Endometrial microvascular endothelial cells (primary cell): Measurements from ENCODE around the gene IL1R1. TPM values are rescaled to one million over a fixed set of nuclear protein-coding genes. Genes with fewer than 3 reads are reported as not detected.
"Not testable (repeated sequence)": the region's sequence is repeated elsewhere in the genome, so short reads cannot be mapped to it uniquely, and the experiment has no call there.

Source experiments
- in situ Hi-C: cut with HindIII; loops from 2 replicates; pipeline ENCODE4 v1.10.0; 2017; ENCODE audit warnings: low sequenced_read_pairs, low pct_unique_long_range_greater_than_20kb; ENCODE audit errors: inconsistent ontology term
- total RNA-seq: library from RNA; depleted of rRNA; stranded (reverse); fragments of >200 nt; gene quantifications from one replicate; pipeline ENCODE4 v1.2.3, GENCODE V29; 2015; ENCODE audit errors: inconsistent ontology term

The IL1R1 gene, protein sequence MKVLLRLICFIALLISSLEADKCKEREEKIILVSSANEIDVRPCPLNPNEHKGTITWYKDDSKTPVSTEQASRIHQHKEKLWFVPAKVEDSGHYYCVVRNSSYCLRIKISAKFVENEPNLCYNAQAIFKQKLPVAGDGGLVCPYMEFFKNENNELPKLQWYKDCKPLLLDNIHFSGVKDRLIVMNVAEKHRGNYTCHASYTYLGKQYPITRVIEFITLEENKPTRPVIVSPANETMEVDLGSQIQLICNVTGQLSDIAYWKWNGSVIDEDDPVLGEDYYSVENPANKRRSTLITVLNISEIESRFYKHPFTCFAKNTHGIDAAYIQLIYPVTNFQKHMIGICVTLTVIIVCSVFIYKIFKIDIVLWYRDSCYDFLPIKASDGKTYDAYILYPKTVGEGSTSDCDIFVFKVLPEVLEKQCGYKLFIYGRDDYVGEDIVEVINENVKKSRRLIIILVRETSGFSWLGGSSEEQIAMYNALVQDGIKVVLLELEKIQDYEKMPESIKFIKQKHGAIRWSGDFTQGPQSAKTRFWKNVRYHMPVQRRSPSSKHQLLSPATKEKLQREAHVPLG
- 4.4 TPM for total RNA-seq

GRCh38 chr2:102141970-102142828 is at the start of gene IL1R1:
IL1R1 (plus strand) TSS chr2:102142746; CDS start chr2:102157725, 14,979 bp downstream.
- in situ Hi-C loops = no loop called here

DNA sequence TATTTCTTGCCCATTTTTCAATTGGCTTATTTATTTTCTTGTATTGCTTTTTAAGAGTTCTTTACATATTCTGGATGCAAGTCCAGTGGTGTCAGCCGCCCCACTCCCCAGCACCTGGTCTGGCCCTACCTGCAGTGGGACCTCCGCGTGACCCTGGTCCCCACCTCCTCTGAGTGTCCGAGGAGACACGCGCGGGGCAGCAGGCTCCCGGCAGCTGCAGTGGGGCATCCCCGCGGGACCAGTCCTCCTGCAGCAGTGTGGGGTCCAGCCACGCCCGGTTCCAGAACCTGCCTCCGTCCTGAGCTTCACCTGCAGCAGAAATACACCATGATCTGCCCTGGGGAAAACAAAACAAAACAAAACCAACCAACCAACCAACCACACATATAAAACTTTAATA is 48.9 kb upstream of the IL1R1 start:
- in situ Hi-C loops = no loop called here

DNA sequence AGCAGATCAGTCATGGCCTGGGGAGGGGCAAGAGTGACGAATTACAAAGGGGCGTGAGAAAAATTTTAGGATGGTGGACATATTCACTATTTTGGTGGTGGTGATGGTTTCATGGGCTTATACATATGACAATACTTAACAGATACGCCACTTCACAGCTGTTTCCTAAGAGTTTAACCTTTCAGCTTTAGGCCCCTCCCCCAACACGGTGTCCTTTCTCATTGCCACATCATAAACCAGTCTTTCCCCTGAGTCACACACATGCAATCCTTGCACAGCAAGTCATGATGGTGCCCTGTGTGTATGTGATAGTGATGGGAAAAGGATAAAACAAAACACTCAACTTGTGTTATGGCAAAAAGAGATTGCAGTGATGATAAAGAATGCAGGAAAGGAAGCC is 47.6 kb upstream of the IL1R1 start:
- in situ Hi-C loops = no loop called here

DNA sequence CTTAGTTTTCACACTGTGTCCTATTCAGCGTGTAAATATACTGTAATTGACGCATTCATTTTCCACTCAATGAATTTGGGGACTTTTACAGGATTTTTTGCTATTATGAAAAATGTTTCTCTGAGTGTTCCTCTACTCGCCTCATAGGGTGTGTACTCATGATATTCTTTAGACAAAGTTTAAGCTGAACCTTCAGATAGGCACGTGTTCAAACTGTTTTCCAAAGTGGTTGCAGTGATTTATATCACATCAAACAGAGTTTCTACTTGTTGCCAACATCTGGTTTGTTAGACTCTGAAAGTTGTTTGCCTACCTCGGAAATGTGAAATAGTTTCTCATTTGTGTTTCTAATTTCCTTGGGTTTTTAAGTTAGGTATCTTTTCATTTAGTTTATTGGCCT is 46.4 kb upstream of the IL1R1 start:
- in situ Hi-C loops = no loop called here

- in situ Hi-C loops = no loop called here
These were observed 43.8 kb upstream of the IL1R1 start for GRCh38 chr2:102098756-102099155.

- in situ Hi-C loops = no loop called here
These were observed 42.8 kb upstream of the IL1R1 start for GRCh38 chr2:102099536-102100298.

- in situ Hi-C loops = no loop called here
These were observed 42.0 kb upstream of the IL1R1 start for GRCh38 chr2:102100371-102101096.

GRCh38 chr2:102101097-102101848 is 41.3 kb upstream of the IL1R1 start:
- in situ Hi-C loops = no loop called here

DNA sequence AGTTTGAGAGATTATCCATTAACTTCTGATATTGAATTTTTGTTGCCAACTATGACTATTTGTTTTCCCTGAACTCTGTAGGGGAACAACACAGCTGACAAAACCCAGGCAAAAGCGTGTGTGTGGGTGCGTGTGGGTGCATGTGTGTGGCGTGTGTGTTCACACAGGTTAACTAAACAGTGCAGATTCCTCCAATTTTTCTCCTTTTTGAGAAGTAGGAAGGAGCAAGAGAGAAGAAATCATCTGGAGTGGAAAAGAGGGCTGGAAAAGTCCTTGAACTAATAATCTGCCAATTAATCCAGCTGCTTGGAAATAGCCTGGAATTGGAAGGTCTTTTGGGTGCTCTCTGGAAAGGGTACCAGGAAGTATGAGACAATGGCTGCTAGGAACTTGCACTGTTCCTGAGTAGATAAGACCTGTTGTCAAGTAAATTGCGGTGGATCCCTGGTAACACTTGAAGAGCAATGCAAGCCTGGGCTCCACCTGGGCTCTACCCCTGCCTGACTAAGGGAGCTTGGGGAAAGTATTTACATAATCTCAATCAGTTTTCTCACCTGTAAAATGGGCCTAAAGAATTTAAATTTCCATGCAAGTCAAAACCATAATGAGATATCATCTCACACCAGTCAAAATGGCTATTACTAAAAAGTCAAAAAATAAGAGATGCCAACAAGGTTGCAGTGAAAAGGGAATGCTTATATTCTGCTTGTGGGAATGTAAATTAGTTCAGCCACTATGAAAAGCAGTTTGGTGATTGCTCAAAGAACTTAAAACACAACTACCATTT is 40.5 kb upstream of the IL1R1 start:
- in situ Hi-C loops = no loop called here

- in situ Hi-C loops = not testable (repeated sequence)
These were observed 40.0 kb upstream of the IL1R1 start for GRCh38 chr2:102102636-102102948.

DNA sequence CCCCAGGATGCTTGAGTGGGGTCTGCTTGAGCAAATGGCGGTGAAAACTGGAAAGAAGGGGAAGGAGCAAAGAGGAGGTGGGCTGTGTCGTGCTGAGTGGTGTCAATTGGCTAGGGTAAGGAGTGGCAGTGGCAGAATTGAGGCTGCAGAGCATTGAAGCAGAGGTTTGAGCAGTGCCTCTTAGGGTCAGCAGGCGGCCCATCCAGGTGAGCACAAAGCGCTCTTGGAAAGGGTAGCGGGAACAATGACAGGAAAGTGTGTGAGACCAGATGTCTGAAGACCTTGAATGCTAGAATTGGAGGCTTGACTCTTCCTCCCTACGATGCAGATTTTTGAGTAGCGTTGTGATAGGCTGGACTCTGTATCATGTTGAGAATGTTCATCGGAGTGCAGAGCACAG is 39.3 kb upstream of the IL1R1 start:
- in situ Hi-C loops = no loop called here

DNA sequence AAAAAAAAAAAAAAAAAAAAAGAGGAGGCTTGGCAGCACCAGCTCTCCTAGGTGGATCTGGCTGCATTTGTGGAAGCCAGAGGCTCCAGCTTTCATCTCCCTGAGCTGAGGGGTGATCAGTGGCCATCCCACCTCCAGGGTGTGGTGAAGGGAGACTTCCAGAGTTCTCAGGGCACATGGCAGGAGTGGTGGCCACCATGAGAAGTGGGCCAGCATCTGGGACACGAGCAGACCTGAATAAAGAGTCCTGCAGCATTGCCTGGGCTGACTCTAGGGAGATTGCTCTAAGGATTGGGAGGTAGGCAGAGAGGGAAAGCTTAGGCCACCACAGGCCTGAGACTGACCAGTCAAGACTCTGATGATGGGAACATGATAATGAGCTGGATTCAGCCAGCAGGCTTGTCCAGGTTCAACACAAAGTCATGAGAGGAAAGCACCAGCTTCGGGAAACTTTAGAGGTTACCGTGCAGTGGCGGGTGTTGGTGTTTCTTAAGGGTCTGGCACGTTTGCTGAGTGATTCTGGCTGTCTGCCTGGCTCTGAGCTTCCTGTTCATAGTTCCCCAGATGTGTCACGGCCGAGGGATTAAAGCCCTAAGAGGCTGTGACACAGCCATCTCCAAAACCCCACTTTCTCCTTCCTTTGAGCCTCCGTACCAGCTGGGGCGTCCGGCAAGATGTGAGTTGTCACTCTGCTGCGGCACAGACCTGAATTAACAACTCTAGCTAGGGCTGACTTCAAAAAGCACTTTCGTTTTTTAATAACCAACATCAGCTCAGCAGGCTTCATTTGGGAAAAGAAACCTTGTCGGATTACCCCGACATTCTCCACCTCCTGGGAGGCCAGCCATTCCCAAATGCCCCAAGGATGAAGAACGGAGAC is 38.3 kb upstream of the IL1R1 start:
- in situ Hi-C loops = no loop called here

DNA sequence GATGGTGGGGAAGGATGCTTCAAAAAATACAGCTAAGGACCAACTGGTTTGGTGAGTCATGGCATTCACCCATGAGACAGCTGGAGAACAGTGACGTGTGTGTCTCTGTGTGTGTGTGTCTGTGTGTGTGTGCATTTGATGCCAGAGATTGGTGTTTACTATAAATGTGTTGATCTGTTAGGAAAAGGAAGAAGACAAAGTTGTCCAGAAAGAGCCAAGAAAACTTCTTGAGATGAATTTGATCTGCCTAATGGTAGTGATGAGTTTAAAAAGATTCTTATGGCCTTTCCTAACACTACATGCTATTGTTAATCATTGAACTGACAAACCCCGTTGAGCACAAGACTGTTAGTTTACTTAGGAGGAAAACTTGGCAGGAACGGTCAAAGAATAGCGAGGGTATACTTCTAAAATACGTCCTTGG is 36.4 kb upstream of the IL1R1 start:
- in situ Hi-C loops = no loop called here

DNA sequence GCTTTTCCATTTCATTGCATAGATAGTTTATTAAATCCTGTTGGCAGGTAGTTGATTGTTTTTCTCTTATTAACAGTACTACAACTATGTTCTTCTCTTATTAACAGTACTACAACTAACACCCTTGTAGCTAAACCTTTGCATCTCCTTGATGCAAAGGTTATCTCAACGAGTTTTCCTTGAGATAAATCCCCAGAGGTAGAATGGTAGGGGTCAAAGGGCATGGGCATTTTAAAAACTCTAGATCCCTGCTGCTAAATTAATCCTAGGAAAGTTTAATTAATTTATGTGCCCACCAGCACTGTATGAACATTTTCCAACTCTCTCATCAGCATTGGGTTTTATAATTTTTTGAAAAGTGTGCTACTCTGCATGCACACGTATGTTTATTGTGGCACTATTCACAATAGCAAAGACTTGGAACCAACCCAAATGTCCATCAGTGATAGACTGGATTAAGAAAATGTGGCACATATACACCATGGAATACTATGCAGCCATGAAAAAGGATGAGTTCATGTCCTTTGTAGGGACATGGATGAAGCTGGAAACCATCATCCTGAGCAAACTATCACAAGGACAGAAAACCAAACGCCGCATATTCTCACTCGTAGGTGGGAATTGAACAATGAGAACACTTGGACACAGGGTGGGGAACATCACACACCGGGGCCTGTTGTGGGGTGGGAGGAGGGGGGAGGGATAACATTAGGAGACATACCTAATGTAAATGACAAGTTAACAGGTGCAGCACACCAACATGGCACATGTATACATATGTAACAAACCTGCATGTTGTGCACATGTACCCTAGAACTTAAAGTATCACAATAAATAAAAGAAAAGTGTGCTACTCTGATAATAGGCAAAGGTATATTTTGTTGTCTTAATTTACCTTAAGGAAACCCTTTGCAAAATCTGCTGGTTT is 35.5 kb upstream of the IL1R1 start:
- in situ Hi-C loops = not testable (repeated sequence)

- in situ Hi-C loops = no loop called here
These were observed 34.8 kb upstream of the IL1R1 start for GRCh38 chr2:102107741-102108070.
